Central memory CD8-positive, alpha-beta T cell (primary cell): ENCODE results near the gene CLDN10.
"Not testable (repeated sequence)": the region's sequence is repeated elsewhere in the genome, so short reads cannot be mapped to it uniquely, and the experiment has no call there.

Experiments used
- ATAC-seq: fragments of 150-1000 bp; cut with Tn5 transposase; replicated peaks from 2 replicates; pipeline ENCODE4 v1.10.0; 2022; ENCODE audit warnings: mild to moderate bottlenecking, moderate FRiP score, moderate number of reproducible peaks; ENCODE audit not compliant: poor library complexity, severe bottlenecking; ENCODE audit errors: extremely low read depth
- DNase-seq, 2 donors: peaks; one replicate each; pipeline ENCODE4 v3.0.0; 2021; ENCODE audit warnings: low spot score in 2 of 2
- H3K27ac Mint-ChIP-seq: one replicate; pipeline ENCODE4 v1.8.0; 2022; ENCODE audit warnings: low read depth, mild to moderate bottlenecking, moderate library complexity, mixed read lengths
- H3K27me3 Mint-ChIP-seq: one replicate; pipeline ENCODE4 v1.8.0; 2022; ENCODE audit warnings: mixed read lengths
- H3K36me3 Mint-ChIP-seq: one replicate; pipeline ENCODE4 v1.8.0; 2022; ENCODE audit warnings: mild to moderate bottlenecking, moderate library complexity, mixed read lengths; ENCODE audit not compliant: insufficient read depth
- H3K4me1 Mint-ChIP-seq: one replicate; pipeline ENCODE4 v1.8.0; 2022; ENCODE audit warnings: mixed read lengths
- H3K4me3 Mint-ChIP-seq: one replicate; pipeline ENCODE4 v1.8.0; 2022; ENCODE audit warnings: mild to moderate bottlenecking, moderate library complexity, mixed read lengths
- H3K9me3 Mint-ChIP-seq: one replicate; pipeline ENCODE4 v1.8.0; 2022; ENCODE audit warnings: mixed read lengths

Gene CLDN10, protein sequence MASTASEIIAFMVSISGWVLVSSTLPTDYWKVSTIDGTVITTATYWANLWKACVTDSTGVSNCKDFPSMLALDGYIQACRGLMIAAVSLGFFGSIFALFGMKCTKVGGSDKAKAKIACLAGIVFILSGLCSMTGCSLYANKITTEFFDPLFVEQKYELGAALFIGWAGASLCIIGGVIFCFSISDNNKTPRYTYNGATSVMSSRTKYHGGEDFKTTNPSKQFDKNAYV

DNA sequence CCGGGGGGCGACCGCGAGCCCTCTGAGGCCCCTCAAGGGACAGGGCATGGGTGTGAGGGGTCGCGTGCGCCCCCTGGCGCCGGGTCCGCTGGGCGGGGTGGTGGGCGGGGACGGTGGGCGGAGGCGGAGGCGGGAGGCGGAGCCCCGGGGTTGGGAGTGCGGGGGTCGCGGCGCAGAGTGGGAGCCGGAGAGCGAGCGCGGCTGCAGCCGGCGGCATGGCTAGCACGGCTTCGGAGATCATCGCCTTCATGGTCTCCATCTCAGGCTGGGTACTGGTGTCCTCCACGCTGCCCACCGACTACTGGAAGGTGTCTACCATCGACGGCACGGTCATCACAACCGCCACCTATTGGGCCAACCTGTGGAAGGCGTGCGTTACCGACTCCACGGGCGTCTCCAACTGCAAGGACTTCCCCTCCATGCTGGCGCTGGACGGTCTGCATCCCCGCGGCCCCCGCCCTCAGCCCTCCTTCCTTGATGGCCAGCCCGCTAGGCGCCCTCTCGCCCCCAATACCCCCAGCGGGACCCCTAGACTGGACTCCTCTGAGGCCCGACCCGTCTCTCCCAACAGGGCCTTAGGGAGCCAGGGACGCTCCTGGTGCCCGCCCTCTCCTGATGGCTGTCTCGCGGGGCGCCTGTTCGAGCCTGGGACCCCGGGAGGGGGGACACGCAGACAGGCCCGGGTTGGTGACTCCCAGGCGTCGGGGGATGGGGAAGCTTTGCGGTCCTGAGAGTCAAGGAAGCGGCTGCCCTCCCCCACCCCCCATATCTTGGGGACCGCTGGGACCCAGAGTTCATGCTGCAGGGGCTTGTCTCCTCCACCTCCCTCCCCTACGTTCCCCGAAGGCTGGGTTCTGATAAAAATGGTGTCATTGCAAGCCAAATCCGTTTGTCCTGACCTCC, at the start of gene CLDN10:
TSS of gene CLDN10 (plus strand) at position 182 of the 903 bp plus-strand sequence. CDS start at position 216, 34 bp downstream.
- Mint-ChIP-seq H3K4me1 (no peaks in the 10 kb centered on the region), H3K27me3 (peaks cover 74% of the 10 kb centered on the region), H3K27ac (no peak within 1 kb of the TSS), H3K9me3 (no peaks in the 10 kb centered on the region), H3K36me3 (no peaks in the 10 kb centered on the region), H3K4me3 (peak within 1 kb of the TSS; percentile 27)
- DNase-seq (no peak), ATAC-seq (no peak)

DNA sequence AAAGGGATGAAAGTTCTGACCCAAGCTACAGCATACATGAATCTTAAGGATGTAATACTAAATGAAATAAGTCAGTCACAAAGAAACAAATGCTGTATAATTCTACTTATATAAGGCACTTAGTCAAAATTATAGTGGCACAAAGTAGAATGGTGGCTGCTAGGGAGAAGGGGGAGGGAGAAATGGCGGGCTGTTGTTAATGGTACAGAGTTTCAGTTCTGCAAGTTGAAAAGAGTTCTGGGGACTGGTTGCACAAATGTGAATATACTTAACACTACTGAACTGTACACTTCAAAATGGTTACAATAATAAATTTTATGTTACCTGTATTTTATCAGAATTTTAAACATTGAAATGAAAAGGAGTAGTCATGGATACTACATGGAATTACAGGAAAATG, 48.9 kb upstream of the CLDN10 start:
- H3K4me1 Mint-ChIP-seq: no peaks in the 10 kb centered on the region
- peaks cover 25% of the 10 kb centered on the region for H3K27me3 Mint-ChIP-seq
- H3K4me3 Mint-ChIP-seq: no peak overlapping the region
- DNase-seq (no peak), ATAC-seq (no peak)
- H3K27ac Mint-ChIP-seq: no peak overlapping the region
- no peaks in the 10 kb centered on the region for H3K36me3 Mint-ChIP-seq
- H3K9me3 Mint-ChIP-seq: peaks cover 8% of the 10 kb centered on the region

- Mint-ChIP-seq H3K27ac (no peak overlapping the region), H3K9me3 (peaks cover 8% of the 10 kb centered on the region), H3K27me3 (peaks cover 12% of the 10 kb centered on the region), H3K4me3 (no peak overlapping the region), H3K4me1 (no peaks in the 10 kb centered on the region), H3K36me3 (no peaks in the 10 kb centered on the region)
- ATAC-seq (no peak), DNase-seq (no peak)
Observed at GRCh38 chr13:95505265-95505664, 47.3 kb upstream of the CLDN10 start.

GRCh38 chr13:95505986-95506385, 46.5 kb upstream of the CLDN10 start:
- H3K36me3 Mint-ChIP-seq: no peaks in the 10 kb centered on the region
- peaks cover 5% of the 10 kb centered on the region for H3K27me3 Mint-ChIP-seq
- peaks cover 8% of the 10 kb centered on the region for H3K9me3 Mint-ChIP-seq
- H3K4me1 Mint-ChIP-seq: no peaks in the 10 kb centered on the region
- DNase-seq (no peak), ATAC-seq (no peak)
- H3K27ac Mint-ChIP-seq: no peak overlapping the region
- H3K4me3 Mint-ChIP-seq: no peak overlapping the region

DNA sequence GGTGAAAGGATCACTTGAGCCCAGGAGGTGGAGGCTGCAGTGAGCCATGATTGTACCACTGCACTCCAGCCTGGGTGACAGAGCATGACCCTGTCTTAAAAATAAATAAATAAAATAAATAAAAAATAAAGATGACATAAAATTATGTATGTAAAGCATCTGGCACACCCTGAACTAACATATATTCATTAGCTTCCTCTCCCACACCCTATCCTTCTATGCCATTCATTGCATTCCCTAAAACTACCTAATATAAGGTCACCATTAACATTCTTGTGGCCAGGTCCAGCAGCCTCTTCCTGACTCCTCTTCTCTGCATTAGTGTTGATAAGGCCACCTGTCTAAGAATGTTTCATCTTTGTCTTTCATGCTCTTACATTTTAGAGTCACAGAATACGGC, 44.5 kb upstream of the CLDN10 start:
- H3K27me3 Mint-ChIP-seq: no peaks in the 10 kb centered on the region
- no peaks in the 10 kb centered on the region for H3K4me1 Mint-ChIP-seq
- no peaks in the 10 kb centered on the region for H3K36me3 Mint-ChIP-seq
- ATAC-seq (no peak), DNase-seq (no peak)
- no peak overlapping the region for H3K4me3 Mint-ChIP-seq
- H3K27ac Mint-ChIP-seq: no peak overlapping the region
- no peaks in the 10 kb centered on the region for H3K9me3 Mint-ChIP-seq

- H3K9me3 Mint-ChIP-seq: no peaks in the 10 kb centered on the region
- no peak overlapping the region for H3K4me3 Mint-ChIP-seq
- H3K4me1 Mint-ChIP-seq: no peaks in the 10 kb centered on the region
- no peaks in the 10 kb centered on the region for H3K36me3 Mint-ChIP-seq
- DNase-seq (no peak), ATAC-seq (no peak)
- H3K27me3 Mint-ChIP-seq: peaks cover 7% of the 10 kb centered on the region
- no peak overlapping the region for H3K27ac Mint-ChIP-seq
Observed at GRCh38 chr13:95508996-95509395, 43.5 kb upstream of the CLDN10 start.

DNA sequence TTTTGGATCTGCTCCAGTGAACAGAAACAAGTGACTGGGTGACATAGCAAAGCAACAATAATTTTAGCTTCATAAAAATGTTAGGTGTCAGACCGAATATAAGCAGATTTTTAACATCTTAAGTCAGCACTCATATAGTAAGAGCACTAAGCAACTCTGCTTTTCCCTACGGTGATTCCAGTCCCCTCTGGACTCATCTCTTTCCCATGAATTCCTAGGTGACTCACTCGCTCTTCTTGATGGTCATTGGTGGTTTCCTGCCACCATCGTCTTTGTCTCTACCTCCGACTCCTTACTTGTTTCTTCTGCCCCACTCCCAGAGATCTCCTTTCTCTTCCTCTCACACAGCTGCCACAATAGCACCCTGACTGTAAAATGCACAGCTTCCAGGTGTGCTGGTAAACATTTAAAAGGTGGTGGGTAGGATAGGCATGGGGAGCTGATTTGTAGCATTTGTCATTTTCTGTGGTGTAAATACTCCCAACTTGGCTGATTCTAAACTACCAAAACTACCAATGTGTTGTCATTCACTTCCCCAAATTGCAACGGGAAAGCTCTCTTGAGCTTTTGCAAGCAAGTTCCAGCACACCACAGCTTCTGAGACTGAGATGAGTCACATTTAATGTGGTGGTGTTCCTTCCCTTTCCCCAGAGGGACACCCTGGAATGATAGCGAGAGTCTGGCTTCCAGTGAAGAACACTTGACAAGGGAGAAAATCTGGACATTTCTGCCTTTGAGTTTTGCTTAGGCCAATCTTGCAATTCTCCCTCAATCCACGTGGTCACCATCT, 42.8 kb upstream of the CLDN10 start:
- Mint-ChIP-seq H3K36me3 (no peaks in the 10 kb centered on the region), H3K27me3 (peaks cover 14% of the 10 kb centered on the region), H3K4me1 (no peaks in the 10 kb centered on the region), H3K9me3 (no peaks in the 10 kb centered on the region), H3K27ac (no peak overlapping the region), H3K4me3 (no peak overlapping the region)
- DNase-seq (no peak), ATAC-seq (no peak)

DNA sequence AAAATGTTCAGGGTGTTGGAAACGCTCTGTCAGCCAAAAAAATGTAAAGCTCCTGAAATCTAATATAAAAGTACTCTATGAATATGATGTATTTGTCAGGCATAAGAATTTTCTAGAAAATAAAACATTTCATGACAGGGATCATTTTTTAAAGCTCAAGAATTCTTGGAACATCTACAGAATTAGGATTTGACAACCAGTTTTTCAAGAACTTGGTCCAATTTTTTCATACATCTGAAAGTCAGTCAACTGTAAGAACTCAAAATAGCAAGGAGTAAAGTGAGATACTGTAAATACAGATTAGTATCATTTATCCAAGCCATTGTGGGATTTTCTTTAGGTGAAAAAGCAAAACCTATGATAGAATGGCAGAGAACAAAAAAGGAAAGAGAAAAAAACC, 41.6 kb upstream of the CLDN10 start:
- H3K4me1 Mint-ChIP-seq: no peaks in the 10 kb centered on the region
- H3K27me3 Mint-ChIP-seq: peaks cover 18% of the 10 kb centered on the region
- DNase-seq (no peak), ATAC-seq (no peak)
- no peak overlapping the region for H3K4me3 Mint-ChIP-seq
- H3K27ac Mint-ChIP-seq: no peak overlapping the region
- no peaks in the 10 kb centered on the region for H3K9me3 Mint-ChIP-seq
- no peaks in the 10 kb centered on the region for H3K36me3 Mint-ChIP-seq

DNA sequence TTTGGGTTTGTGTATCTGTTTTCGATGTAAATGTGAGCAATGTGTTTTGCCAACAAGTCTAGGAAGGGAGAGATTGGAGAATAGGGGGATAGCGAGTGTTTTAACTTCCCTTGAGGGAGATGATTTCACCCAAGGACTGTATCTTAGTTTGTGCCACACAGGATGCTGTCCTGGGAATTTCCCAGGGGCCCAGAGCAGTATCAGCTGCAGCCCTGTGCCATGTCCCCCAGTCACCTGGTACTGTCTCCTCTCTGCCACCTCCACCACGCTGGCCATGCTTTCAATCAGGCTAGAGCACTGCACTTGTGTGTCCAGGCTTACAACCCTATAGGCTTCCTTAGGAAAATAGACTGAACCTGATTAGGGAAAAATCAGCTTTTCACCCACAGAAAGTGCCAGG, 40.1 kb upstream of the CLDN10 start:
- Mint-ChIP-seq H3K4me1 (no peaks in the 10 kb centered on the region), H3K9me3 (no peaks in the 10 kb centered on the region), H3K4me3 (no peak overlapping the region), H3K36me3 (no peaks in the 10 kb centered on the region), H3K27ac (no peak overlapping the region), H3K27me3 (peaks cover 29% of the 10 kb centered on the region)
- ATAC-seq: no peak
- DNase-seq: no peak

GRCh38 chr13:95512957-95513356, 39.6 kb upstream of the CLDN10 start:
- Mint-ChIP-seq H3K27ac (no peak overlapping the region), H3K9me3 (no peaks in the 10 kb centered on the region), H3K27me3 (peaks cover 30% of the 10 kb centered on the region), H3K4me1 (no peaks in the 10 kb centered on the region), H3K4me3 (no peak overlapping the region), H3K36me3 (no peaks in the 10 kb centered on the region)
- ATAC-seq: no peak
- DNase-seq: no peak

DNA sequence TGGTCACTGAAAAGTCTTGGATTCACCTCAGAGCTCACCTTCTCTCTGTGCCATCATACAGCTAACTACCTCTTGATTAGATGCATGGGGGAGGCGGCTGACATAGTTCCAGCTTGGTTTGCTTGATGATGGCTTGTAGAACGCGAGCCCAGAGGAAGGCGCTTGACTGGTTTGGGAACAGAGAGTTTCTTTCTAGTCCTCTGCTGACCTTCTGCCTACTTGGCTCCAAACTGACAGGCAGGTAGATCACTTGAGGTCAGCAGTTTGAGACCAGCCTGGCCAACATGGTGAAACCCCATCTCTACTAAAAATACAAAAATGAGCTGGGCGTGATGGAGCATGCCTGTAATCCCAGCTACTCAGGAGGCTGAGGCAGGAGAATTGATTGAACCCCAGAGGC, 36.9 kb upstream of the CLDN10 start:
- peaks cover 30% of the 10 kb centered on the region for H3K27me3 Mint-ChIP-seq
- not testable (repeated sequence) for ATAC-seq, H3K4me3 Mint-ChIP-seq, H3K36me3 Mint-ChIP-seq, H3K9me3 Mint-ChIP-seq, H3K27ac Mint-ChIP-seq, DNase-seq, H3K4me1 Mint-ChIP-seq

DNA sequence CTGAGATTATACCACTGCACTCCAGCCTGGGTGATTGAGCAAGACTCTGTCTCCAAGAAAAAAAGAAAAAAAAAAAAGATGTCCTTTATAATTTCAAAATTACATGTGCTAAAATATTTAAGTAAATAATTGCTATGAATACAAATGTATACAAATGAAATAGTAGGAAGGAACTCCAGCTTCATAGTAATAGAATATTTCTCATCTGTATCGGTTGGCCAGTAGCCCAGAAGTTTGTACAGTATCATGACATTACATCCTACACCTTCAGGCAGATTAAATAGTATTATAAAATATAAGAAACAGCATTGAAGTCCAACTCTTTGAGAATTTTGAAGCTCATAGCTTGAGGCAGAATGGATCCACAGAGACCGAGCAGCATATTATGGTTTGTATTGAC, 36.5 kb upstream of the CLDN10 start:
- Mint-ChIP-seq H3K4me1 (no peaks in the 10 kb centered on the region), H3K4me3 (no peak overlapping the region), H3K27ac (no peak overlapping the region), H3K36me3 (no peaks in the 10 kb centered on the region), H3K27me3 (peaks cover 30% of the 10 kb centered on the region), H3K9me3 (no peaks in the 10 kb centered on the region)
- DNase-seq (no peak), ATAC-seq (no peak)
